Fibroblast of lung (primary cell): Measurements from ENCODE around the gene DNAJB12. TPM values are rescaled to one million over a fixed set of nuclear protein-coding genes. Genes with fewer than 3 reads are reported as not detected.
A peak's percentile ranks its signal among the peaks of the same experiment; 100 is the strongest.

Experiments used
- DNase-seq, 2 donors: peaks; one replicate each; pipeline versions ENCODE4 v3.0.0 to v3.0.0-alpha.2; 2010; ENCODE audit warnings: low read depth in 2 of 2
- H2AFZ ChIP-seq: 2 replicates; pipeline ENCODE4 v1.5.1; 2012; ENCODE audit warnings: low read length, control low read depth, inconsistent platforms
- H3K27ac ChIP-seq: 2 replicates; pipeline ENCODE4 v1.5.1; 2011; ENCODE audit warnings: low read length, control low read depth; ENCODE audit not compliant: insufficient read depth
- H3K27me3 ChIP-seq: 2 replicates; pipeline ENCODE4 v1.5.1; 2011; ENCODE audit warnings: mild to moderate bottlenecking, low read length; ENCODE audit not compliant: control insufficient read depth, insufficient read depth
- H3K36me3 ChIP-seq: 2 replicates; pipeline ENCODE4 v1.5.1; 2011; ENCODE audit warnings: low read length; ENCODE audit not compliant: control insufficient read depth, insufficient read depth
- H3K4me1 ChIP-seq: 2 replicates; pipeline ENCODE4 v1.5.1; 2011; ENCODE audit warnings: low read length; ENCODE audit not compliant: control insufficient read depth, insufficient read depth; ENCODE audit errors: extremely low read depth
- H3K4me2 ChIP-seq: 2 replicates; pipeline ENCODE4 v1.5.1; 2011; ENCODE audit warnings: low read length, control low read depth; ENCODE audit not compliant: insufficient read depth; ENCODE audit errors: extremely low read depth
- H3K4me3 ChIP-seq, 4 experiments: fragments of 200-600 bp in 1 of 4; sonication (generic) in 1 of 4; replicated peaks in 1 of 4; 2 replicates each; pipeline ENCODE4 v1.5.1; 2011 to 2016; ENCODE audit warnings: low read length in 4 of 4, low read depth in 3 of 4, mild to moderate bottlenecking in 3 of 4, control low read depth in 2 of 4, inconsistent platforms in 1 of 4, mixed read lengths in 1 of 4; ENCODE audit not compliant: insufficient read depth in 1 of 4; ENCODE audit errors: control extremely low read depth in 1 of 4
- H3K79me2 ChIP-seq: 2 replicates; pipeline ENCODE4 v1.5.1; 2012; ENCODE audit warnings: mild to moderate bottlenecking, low read length, inconsistent platforms; ENCODE audit not compliant: control insufficient read depth, insufficient read depth
- H3K9ac ChIP-seq: 2 replicates; pipeline ENCODE4 v1.5.1; 2011; ENCODE audit warnings: mild to moderate bottlenecking, low read length, control low read depth; ENCODE audit not compliant: insufficient read depth
- H3K9me3 ChIP-seq: 2 replicates; pipeline ENCODE4 v1.5.1; 2012; ENCODE audit warnings: low read depth, low read length; ENCODE audit not compliant: control insufficient read depth, insufficient read depth
- H4K20me1 ChIP-seq: 2 replicates; pipeline ENCODE4 v1.5.1; 2011; ENCODE audit warnings: low read length; ENCODE audit not compliant: control insufficient read depth, insufficient read depth; ENCODE audit errors: extremely low read depth
- EZH2 ChIP-seq: IDR thresholded peaks from 2 replicates; pipeline ENCODE4 v1.5.1; 2012; ENCODE audit warnings: low read length, control low read depth, mild to moderate bottlenecking; ENCODE audit errors: missing control alignments
- polyA plus RNA-seq, 2 donors: library from polyadenylated mRNA; depleted of rRNA in 1 of 2; stranded (reverse) in 1 of 2; unstranded in 1 of 2; fragments of >200 nt; gene quantifications; 2 replicates each; pipeline ENCODE4 v1.2.1, GENCODE V29; 2011 to 2012; ENCODE audit warnings: missing spikeins in 1 of 2
- total RNA-seq: library from RNA; depleted of rRNA; stranded (reverse); fragments of >200 nt; gene quantifications from 2 replicates; pipeline ENCODE4 v1.2.1, GENCODE V29; 2014
- TF ChIP-seq, protein P1 (sequence below), 2 donors: IDR thresholded peaks in 1 of 2; conservative IDR thresholded peaks in 1 of 2; 1 replicate in 1 of 2; 2 replicates in 1 of 2; pipeline ENCODE4 v1.5.1; 2011 to 2012; ENCODE audit warnings: low read length in 2 of 2, control low read depth in 1 of 2, inconsistent platforms in 1 of 2, low read depth in 1 of 2, mild to moderate bottlenecking in 1 of 2

DNAJB12 gene
- total and polyA plus RNA-seq, 2 donors (not counting 1 experiment from before 2014, with no cell fraction given), result 17.2 to 26.3 TPM

DNA sequence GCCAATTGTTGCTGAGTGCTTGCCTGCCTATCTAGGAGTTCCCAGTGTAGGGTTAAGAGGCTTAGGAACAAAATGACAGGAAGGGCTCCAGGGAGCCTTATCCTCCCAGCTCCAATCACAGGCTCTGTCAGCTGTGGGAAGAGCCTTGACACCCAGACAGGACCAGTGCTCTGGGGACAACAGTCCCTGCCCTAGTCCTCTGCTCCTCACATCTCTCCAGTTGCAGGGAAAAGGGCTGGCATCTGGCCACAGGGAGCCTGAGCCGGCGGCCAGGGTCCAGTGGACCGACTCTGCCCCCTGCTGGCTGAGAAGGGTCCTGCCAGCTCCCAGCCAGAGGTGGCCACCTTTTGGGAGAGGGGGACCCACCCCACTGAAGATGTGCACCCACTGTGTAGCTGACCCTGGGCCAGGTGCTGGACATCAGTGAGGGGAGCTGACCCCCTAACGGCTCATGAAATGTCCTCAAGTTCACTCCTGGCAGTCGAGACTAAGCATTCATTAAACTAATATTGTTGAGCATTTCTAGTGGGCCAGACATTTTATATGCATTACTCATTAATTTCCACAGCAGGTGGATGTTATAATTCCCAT, 17.6 kb downstream of the DNAJB12 start:
- DNase-seq, result peak; percentile 40 to 81
- no peak overlapping the region for H3K4me3 ChIP-seq
- peaks cover 27% of the 10 kb centered on the region for H3K4me1 ChIP-seq
- no peaks in the 10 kb centered on the region for H4K20me1 ChIP-seq
- no peak overlapping the region for H3K4me2 ChIP-seq
- no peaks in the 10 kb centered on the region for H3K79me2 ChIP-seq
- H2AFZ ChIP-seq, result no peak overlapping the region
- no peak overlapping the region for H3K9ac ChIP-seq
- H3K27ac ChIP-seq, result no peak overlapping the region
- H3K27me3 ChIP-seq, result no peaks in the 10 kb centered on the region
- no peaks in the 10 kb centered on the region for H3K9me3 ChIP-seq
- TF ChIP-seq, protein P1, sequence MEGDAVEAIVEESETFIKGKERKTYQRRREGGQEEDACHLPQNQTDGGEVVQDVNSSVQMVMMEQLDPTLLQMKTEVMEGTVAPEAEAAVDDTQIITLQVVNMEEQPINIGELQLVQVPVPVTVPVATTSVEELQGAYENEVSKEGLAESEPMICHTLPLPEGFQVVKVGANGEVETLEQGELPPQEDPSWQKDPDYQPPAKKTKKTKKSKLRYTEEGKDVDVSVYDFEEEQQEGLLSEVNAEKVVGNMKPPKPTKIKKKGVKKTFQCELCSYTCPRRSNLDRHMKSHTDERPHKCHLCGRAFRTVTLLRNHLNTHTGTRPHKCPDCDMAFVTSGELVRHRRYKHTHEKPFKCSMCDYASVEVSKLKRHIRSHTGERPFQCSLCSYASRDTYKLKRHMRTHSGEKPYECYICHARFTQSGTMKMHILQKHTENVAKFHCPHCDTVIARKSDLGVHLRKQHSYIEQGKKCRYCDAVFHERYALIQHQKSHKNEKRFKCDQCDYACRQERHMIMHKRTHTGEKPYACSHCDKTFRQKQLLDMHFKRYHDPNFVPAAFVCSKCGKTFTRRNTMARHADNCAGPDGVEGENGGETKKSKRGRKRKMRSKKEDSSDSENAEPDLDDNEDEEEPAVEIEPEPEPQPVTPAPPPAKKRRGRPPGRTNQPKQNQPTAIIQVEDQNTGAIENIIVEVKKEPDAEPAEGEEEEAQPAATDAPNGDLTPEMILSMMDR (conservative IDR thresholded peaks at IDR 0.05 in 1 of 2, IDR thresholded peaks at IDR 0.05 in 1 of 2; ENCODE audit: low read depth in 1 of 2, low read length in 2 of 2), result peak; percentile 89 to 95
- TF ChIP-seq EZH2, result no peak
- H3K36me3 ChIP-seq, result peaks cover 24% of the 10 kb centered on the region

DNA sequence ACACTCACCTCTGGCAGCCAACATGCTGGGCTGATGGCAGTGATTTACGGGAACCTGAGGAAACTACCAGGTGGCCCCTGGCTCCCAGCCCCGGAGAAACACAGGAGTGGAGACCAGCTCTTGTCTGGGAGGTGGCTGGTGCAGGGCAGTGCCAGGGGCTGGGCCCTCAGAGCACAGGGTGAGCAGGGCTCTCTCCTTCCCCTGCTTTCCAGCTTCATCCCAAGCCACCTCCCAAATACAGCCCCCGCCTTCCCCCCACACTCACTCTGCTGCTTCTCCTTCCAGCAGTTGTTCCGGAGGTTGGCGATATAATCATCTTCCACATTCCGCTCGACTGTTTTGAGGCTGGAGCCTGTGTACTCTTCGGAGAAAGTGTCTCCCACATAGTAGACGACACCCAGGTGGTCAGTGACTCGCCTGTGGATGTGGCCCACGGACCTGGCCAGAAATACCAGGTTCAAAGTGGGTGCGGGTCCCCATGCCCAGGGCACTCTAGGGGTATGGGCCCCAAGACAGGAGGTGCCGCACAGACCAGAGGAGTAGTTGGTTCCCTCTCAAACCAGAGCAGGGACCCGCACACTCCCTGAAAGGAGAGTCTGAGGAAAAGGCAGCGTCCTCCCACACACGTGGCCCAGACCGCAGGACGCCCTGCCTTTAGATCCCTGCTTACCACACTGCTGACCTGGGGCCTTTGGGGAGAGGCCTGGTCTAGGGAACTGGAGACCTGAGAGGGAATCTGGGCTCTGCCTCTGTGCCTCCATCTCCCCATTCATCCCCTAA, 18.3 kb downstream of the DNAJB12 start:
- Histone ChIP-seq H4K20me1 (no peaks in the 10 kb centered on the region), H3K9me3 (no peaks in the 10 kb centered on the region), H2AFZ (no peak overlapping the region), H3K9ac (no peak overlapping the region), H3K36me3 (peaks cover 24% of the 10 kb centered on the region), H3K79me2 (no peaks in the 10 kb centered on the region), H3K4me1 (peaks cover 31% of the 10 kb centered on the region), H3K27ac (peak overlapping the region; percentile 83), H3K27me3 (no peaks in the 10 kb centered on the region), H3K4me3 (no peak overlapping the region), H3K4me2 (no peak overlapping the region)
- TF ChIP-seq EZH2, result no peak
- TF ChIP-seq, protein P1 (conservative IDR thresholded peaks at IDR 0.05 in 1 of 2, IDR thresholded peaks at IDR 0.05 in 1 of 2; ENCODE audit: low read depth in 1 of 2, low read length in 2 of 2), result no peak
- DNase-seq, result peak in 1 of 2 donors; percentile 27

DNA sequence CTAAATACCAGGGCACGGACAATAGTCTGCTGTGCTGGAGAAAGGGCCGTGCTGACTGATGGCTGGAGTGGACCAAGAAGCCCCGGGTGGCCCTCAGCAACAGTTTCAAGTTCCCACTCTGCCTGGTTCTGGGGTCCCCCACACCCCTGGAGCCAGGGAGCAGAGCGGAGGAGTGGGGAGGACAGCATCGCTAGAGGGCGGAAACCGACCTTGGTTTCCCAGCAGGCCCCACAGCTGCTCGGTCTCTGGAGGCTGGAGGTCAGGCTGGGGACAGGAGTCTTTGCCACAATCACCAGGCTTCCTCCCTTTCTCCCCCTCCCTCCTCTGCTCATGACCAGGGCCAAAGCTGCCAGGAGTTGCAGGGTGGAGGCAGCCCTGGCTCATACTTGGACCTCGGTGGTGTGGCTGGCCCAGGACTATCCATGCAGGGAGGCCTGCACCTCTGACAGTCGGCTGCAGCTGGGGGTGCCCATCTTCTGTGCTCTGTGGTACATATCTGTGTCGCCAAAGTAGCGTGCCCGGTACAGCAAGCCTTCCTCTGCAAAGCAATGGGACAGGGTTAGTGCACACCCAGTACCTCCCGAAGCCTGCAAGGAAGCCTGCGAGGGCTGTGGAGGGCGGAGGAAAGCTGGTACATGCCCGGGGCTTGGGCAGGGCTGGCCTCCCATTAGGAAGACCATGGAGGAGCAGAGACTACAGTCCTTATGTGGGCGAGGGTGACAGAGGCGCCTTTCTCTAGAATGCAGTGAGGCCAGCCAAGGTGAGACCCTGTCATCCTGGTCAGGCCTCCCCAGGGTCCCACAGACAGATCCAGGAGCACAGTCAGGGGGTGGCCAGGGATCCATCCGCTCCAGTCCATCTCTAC, 19.1 kb downstream of the DNAJB12 start:
- H3K9ac ChIP-seq, result peak overlapping the region; percentile 53
- peak; percentile 67 to 91 for DNase-seq
- peaks cover 36% of the 10 kb centered on the region for H3K4me1 ChIP-seq

More for the DNA sequence above, 19.1 kb downstream of the DNAJB12 start:
- Histone ChIP-seq H3K27me3 (no peaks in the 10 kb centered on the region), H3K27ac (peak overlapping the region; percentile 83), H4K20me1 (no peaks in the 10 kb centered on the region), H2AFZ (no peak overlapping the region), H3K36me3 (peaks cover 20% of the 10 kb centered on the region), H3K79me2 (no peaks in the 10 kb centered on the region), H3K9me3 (no peaks in the 10 kb centered on the region), H3K4me3 (no peak overlapping the region), H3K4me2 (peak overlapping the region; percentile 17)
- no peak for TF ChIP-seq EZH2
- TF ChIP-seq, protein P1 (conservative IDR thresholded peaks at IDR 0.05 in 1 of 2, IDR thresholded peaks at IDR 0.05 in 1 of 2; ENCODE audit: low read depth in 1 of 2, low read length in 2 of 2), result peak in 1 of 2 donors; percentile 5
